Measurements from ENCODE around the gene CAMK2G. TPM values are rescaled to one million over a fixed set of nuclear protein-coding genes. Genes with fewer than 3 reads are reported as not detected.

The CAMK2G gene
- total RNA-seq, 4 donors from 2014 or later, result 72.0 to 131 (median 83.0) TPM

- TF ChIP-seq POLR2A (IDR thresholded peaks at IDR 0.05) (no peak), POLR2AphosphoS5 (IDR thresholded peaks at IDR 0.05) (no peak), CTCF (IDR thresholded peaks at IDR 0.05) (peak; percentile 78 to 92 (median 85)), EP300 (IDR thresholded peaks at IDR 0.05; ENCODE audit: low read depth) (no peak)
- no peak overlapping the region for H3K4me3 ChIP-seq
- peak overlapping the region; percentile 78 to 85 (median 82) for H3K27ac ChIP-seq
- DNase-seq, result peak; percentile 72
- no peaks in the 10 kb centered on the region for H3K9me3 ChIP-seq
- peaks cover 15 to 31% (median 29%) of the 10 kb centered on the region in 4 donors for H3K4me1 ChIP-seq
- H3K36me3 ChIP-seq, result no peaks in the 10 kb centered on the region
- WGBS, 2 donors (ENCODE audit: low coverage in 1 of 2), result 6% methylated on average over 5 of the region's 5 CpGs; no CpG with 5 or more reads in 1 of the 2 donors
- intact Hi-C loops (cut with DNase I; ENCODE audit: low total_unique reads), result loop anchor here (2.0 to 5.0 kb wide), 2 partner anchors 55 to 196 kb away; no protein-coding TSS in a partner anchor
- H3K27me3 ChIP-seq, result no peaks in the 10 kb centered on the region
- in situ Hi-C loops (cut with MboI; ENCODE audit: low pct_ligation_motif_present in 1 of 4, low pct_unique_long_range_greater_than_20kb in 1 of 4, low sequenced_read_pairs in 3 of 4), result loop anchor here (5.0 to 25.0 kb wide), 5 partner anchors 51 to 201 kb away; no protein-coding TSS in a partner anchor
These were observed 11.8 kb upstream of the CAMK2G start for GRCh38 chr10:73886085-73886529.

DNA sequence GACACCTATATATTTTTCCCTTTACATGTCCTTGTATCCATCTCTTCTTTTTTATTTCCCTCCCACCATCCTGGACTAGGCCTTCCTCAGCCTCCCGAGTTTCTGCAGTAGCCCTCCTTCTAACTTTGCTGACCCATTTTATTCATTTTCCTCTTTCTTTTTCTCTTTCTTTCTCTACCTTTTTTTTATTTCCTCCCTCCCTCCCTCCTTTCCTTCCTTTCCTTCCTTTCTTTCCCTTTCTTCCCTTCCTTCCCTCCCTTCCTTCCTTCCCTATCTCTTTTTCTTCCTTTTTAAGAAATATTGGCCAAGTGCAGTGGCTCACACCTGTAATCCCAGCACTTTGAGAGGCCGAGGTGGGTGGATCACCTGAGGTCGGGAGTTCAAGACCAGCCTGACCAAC is 9.7 kb upstream of the CAMK2G start:
- in situ Hi-C loops (cut with MboI; ENCODE audit: low pct_ligation_motif_present in 1 of 4, low pct_unique_long_range_greater_than_20kb in 1 of 4, low sequenced_read_pairs in 3 of 4), result loop anchor here (5.0 to 25.0 kb wide), 4 partner anchors 37 to 203 kb away; no protein-coding TSS in a partner anchor
- H3K27ac ChIP-seq, result no peak overlapping the region
- no peaks in the 10 kb centered on the region for H3K9me3 ChIP-seq
- no peak for TF ChIP-seq EP300 (IDR thresholded peaks at IDR 0.05; ENCODE audit: low read depth)
- TF ChIP-seq POLR2A (IDR thresholded peaks at IDR 0.05), result no peak
- TF ChIP-seq CTCF (IDR thresholded peaks at IDR 0.05), result no peak
- no peak for TF ChIP-seq POLR2AphosphoS5 (IDR thresholded peaks at IDR 0.05)
- WGBS, 2 donors (ENCODE audit: low coverage in 1 of 2), result 66 to 88% methylated on average over 1 to 3 of the region's 3 CpGs
- peaks cover 19 to 36% (median 30%) of the 10 kb centered on the region in 4 donors for H3K4me1 ChIP-seq
- no peaks in the 10 kb centered on the region for H3K36me3 ChIP-seq
- intact Hi-C loops (cut with DNase I; ENCODE audit: low total_unique reads), result no loop called here
- no peak overlapping the region for H3K4me3 ChIP-seq
- no peak for DNase-seq
- no peaks in the 10 kb centered on the region for H3K27me3 ChIP-seq

DNA sequence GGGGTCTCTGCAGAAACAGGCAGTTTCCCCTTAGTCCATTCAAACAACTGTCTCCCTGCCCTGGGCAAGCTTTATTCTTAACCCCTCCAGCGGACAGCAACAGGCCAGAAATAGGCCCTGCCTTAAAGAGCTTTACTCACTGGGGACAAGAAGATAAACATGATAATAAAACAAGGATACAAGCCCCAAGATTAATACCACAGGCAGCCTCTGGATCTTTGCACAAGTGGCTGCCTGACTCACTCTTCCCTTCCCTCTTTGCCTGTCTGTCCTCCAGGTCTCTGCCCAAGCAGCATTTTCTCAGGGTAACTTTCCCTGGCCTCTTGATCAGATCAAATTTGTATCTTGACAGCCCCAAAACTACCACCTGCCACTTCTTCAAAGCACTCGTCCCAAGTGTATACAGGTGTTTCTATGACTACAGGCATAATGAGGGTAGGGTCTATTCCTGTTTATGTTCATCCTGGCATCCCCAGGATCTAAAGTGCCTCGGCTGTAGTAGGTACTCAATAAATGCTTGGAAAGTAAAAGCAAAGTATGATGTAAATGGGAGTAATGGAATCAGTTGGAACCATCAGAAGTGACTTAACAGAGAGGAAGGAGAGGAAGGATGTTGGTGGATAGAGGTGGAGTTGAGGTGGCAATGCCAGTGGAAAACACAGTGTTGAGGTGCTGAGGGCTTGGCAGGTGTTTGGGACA is 7.0 kb upstream of the CAMK2G start:
- no peaks in the 10 kb centered on the region for H3K36me3 ChIP-seq
- no peaks in the 10 kb centered on the region for H3K9me3 ChIP-seq
- 72 to 75% methylated on average over 2 to 3 of the region's 3 CpGs for WGBS, 2 donors (ENCODE audit: low coverage in 1 of 2)
- in situ Hi-C loops (cut with MboI; ENCODE audit: low pct_ligation_motif_present in 1 of 4, low pct_unique_long_range_greater_than_20kb in 1 of 4, low sequenced_read_pairs in 3 of 4) (loop anchor here (5.0 to 25.0 kb wide), 4 partner anchors 34 to 206 kb away; no protein-coding TSS in a partner anchor), intact Hi-C loops (cut with DNase I; ENCODE audit: low total_unique reads) (no loop called here)
- H3K27ac ChIP-seq, result no peak overlapping the region
- no peaks in the 10 kb centered on the region for H3K27me3 ChIP-seq
- peaks cover 3 to 11% (median 6%) of the 10 kb centered on the region in 4 donors for H3K4me1 ChIP-seq
- no peak for DNase-seq
- no peak overlapping the region for H3K4me3 ChIP-seq
- TF ChIP-seq POLR2AphosphoS5 (IDR thresholded peaks at IDR 0.05) (no peak), EP300 (IDR thresholded peaks at IDR 0.05; ENCODE audit: low read depth) (no peak)

DNA sequence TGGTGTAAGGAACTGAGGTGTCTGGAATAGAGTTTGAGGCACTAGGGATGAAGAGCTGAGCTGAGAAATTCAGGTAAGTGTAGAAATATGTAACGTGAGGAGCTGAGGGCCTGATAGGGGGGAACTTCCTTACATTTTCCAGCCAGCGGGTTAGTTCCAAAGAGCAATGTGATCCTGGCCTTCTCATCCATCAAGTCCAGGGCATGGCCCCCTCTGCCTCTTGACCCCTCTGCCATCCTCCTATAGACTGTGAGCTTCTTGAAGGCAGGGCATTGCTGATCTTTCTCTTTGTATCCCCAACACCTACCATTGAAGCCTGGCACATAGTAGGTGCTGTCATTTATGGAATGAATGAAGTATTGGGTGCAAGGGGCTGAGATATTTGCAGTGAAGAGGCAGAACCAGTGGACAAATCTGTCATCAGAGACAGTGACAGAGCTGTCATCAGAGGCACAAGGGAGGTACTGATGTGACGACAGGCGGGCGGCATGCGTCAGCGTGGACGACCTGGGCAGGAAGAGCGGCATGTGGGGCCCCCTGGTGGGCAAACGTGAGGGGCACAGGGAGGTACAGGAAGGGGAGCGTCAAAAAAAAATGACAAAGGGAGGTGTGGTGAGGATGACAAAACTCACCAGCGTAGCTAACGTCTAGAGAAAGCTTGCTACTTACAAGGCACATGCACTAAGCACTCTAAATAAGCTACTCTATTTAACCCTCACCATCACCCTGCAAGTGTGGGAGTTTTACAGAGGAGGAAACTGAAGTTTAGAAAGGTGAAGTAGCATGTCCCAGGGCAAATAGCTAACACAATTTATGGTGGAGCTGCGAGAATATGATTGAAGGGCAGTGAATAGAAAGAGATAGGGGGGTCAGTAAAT is 5.2 kb upstream of the CAMK2G start:
- peak; percentile 7 for TF ChIP-seq POLR2A (IDR thresholded peaks at IDR 0.05)
- peak in 1 of 3 donors; percentile 43 for TF ChIP-seq POLR2AphosphoS5 (IDR thresholded peaks at IDR 0.05)
- no peak for TF ChIP-seq EP300 (IDR thresholded peaks at IDR 0.05; ENCODE audit: low read depth)
- TF ChIP-seq CTCF (IDR thresholded peaks at IDR 0.05), result peak; percentile 90 to 99 (median 95)
- H3K4me1 ChIP-seq, result peaks cover 4 to 18% (median 9%) of the 10 kb centered on the region in 4 donors
- intact Hi-C loops (cut with DNase I; ENCODE audit: low total_unique reads), result no loop called here
- 14 to 42% methylated on average over 4 to 14 of the region's 14 CpGs for WGBS, 2 donors (ENCODE audit: low coverage in 1 of 2)
- H3K9me3 ChIP-seq, result no peaks in the 10 kb centered on the region
- no peak overlapping the region for H3K4me3 ChIP-seq
- H3K36me3 ChIP-seq, result no peaks in the 10 kb centered on the region
- no peaks in the 10 kb centered on the region for H3K27me3 ChIP-seq
- H3K27ac ChIP-seq, result peak overlapping the region in 2 of 4 donors; percentile 30 to 33
- DNase-seq, result peak; percentile 93
- in situ Hi-C loops (cut with MboI; ENCODE audit: low pct_ligation_motif_present in 1 of 4, low pct_unique_long_range_greater_than_20kb in 1 of 4, low sequenced_read_pairs in 3 of 4), result loop anchor here (5.0 to 25.0 kb wide), 4 partner anchors 32 to 208 kb away; no protein-coding TSS in a partner anchor
